Prostate gland (tissue), 2 donors: ENCODE results near the gene PDZD7.

Experiments
- CTCF ChIP-seq, 4 experiments: fragments of 200-600 bp in 2 of 4; fragments of 450-650 bp in 2 of 4; sonication (generic) in 2 of 4; IDR thresholded peaks; 1 replicate in 3 of 4; 2 replicates in 1 of 4; pipeline ENCODE4 v1.5.1; 2016 to 2019; ENCODE audit warnings: antibody characterized with exemption in 4 of 4, mild to moderate bottlenecking in 2 of 4, moderate library complexity in 2 of 4
- POLR2A ChIP-seq: fragments of 450-650 bp; IDR thresholded peaks from one replicate; pipeline ENCODE4 v1.6.1; 2016; ENCODE audit warnings: antibody characterized with exemption, mild to moderate bottlenecking
- POLR2AphosphoS5 ChIP-seq: sonication (generic); formaldehyde crosslinking; IDR thresholded peaks from one replicate; pipeline ENCODE4 v1.6.1; 2017; ENCODE audit warnings: antibody characterized with exemption

GRCh38 chr10:101066146-101066895 lies 35.4 kb upstream of the PDZD7 start:
- TF ChIP-seq CTCF (IDR thresholded peaks at IDR 0.05) (peak in 2 of 4 experiments; percentile 48 to 59), POLR2A (peak; percentile 14), POLR2AphosphoS5 (peak; percentile 36)
